NCI-H345 treated with DMSO at 0.1 percent for 48 hours (cell line): ENCODE results near the gene MYBPH.

Experiments used
- DNase-seq: peaks from one replicate; lab custom pipeline; 2025; ENCODE audit not compliant: unreplicated experiment; lab: John Stamatoyannopoulos, UW

Gene MYBPH

DNA sequence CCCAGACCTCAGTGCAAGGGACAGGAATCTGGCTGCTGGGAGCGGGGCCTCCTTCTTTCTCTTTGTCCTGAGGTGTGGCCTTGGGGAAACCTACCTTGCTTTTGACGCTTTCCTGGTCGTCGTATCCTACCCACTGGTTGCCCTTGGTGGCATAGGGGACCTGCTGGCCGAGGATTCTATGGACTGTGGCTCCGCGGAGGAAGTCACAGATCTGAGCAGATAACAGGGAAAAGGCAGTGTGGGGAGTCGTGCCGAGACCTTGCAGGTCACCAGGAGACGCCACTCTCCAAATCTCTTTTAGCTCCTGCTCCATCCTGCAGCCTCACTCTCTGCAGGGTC, 4.0 kb upstream of the MYBPH start:
- no peak for DNase-seq

DNA sequence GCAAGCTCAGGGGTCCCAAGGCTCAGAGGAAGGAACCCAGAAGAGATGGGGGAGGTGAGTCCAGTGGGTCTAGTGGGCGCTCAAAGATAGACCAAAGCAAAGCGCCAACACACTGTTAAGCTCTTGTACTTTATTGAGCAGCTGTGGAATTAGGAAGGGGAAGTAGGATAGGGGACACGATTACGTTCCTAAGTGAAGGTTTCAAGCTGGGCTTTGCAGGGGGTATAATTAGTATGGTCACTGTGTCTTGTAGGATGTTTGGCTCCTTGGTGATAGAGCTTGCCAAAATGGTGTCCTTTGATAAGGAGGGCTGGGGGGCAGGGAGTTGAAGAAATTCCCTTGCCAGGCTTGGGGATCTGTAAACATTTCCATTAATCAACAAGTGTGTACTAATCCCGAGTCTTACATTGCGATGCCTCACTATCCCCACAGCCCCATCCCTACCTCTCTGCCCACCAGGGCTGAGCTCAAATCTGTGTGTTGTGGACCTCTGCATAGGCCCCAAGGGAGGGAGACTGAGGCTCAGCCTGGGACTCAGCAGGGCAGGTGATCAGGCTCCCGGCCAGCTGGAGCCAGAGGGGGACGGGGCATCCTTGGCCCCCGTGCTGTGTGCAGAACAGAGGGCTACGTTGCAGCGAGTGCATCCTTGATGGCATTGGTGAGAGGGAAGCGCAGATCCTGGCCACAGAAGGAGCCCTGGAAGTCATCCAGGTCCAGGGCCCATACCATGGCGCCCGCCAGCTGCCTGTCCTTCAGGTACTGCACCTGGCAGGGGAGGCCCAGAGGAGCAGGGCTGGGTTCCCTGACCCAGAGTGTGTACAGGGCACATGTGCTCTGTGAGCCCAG, 3.4 kb upstream of the MYBPH start:
- no peak for DNase-seq

DNA sequence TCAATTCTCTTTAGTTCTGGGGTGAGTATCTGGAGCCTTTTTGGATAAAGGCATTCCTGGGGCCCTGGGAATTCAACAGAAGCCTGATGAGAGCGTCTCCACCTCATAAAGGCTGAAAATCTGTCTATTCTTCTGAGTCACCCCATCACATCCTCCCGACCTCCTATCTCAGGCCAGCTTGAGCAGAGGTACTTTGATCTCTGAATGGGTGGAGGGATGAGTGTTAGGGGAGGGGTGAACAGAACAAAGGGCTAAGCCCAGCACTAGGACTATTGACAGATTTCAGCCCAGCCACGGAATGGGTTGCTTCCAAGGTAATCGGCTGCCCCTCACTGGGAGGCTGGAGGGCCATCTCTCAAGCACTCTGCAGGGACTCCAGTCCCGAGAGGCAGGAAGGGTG, 2.5 kb upstream of the MYBPH start:
- DNase-seq = no peak

DNA sequence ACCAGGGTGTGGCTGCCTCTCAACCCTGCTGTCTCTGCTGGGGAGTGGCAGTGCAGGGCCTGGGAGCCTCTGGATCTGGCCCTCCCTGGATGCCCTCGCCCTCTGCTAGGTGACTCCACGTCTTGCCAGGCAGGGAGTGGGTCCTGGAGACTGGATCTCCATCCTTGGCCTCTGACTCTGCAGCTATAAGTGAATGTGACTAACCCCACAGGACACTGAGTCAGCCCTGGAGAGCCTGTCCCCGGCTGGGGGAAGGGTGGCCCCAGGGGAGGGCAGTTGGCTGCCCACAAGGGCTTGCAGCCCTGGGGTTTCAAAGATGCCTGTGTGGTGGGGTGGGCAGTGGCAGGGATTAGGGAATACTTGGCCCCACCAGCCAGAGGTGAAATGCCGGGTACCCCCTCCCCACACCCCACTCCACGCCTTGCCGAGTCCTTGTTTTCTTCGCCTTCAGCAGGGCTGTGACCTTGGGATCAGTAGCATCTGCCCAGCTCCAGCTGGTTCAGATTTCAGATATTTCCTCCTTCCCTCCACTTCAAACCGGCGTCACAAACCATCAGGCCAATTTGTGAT, 1.9 kb upstream of the MYBPH start:
- DNase-seq = no peak

DNA sequence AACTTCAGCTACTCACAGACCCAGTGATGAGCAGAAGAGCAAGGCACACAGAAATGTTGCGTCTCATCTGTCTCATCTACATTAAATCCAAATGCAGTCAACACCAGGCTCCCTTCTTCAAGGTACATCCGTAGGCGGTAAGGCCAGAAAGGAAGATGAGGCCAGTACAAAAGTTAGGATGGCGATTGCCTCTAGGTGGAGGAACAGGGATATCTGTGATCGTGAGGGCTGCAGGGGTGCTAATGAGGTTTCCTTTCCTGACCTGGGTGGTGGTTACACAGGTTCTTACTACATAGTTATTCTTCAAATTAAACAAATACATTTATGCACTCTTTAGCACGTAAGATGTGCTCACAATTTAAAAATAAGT, 1.4 kb upstream of the MYBPH start:
- DNase-seq = no peak

DNA sequence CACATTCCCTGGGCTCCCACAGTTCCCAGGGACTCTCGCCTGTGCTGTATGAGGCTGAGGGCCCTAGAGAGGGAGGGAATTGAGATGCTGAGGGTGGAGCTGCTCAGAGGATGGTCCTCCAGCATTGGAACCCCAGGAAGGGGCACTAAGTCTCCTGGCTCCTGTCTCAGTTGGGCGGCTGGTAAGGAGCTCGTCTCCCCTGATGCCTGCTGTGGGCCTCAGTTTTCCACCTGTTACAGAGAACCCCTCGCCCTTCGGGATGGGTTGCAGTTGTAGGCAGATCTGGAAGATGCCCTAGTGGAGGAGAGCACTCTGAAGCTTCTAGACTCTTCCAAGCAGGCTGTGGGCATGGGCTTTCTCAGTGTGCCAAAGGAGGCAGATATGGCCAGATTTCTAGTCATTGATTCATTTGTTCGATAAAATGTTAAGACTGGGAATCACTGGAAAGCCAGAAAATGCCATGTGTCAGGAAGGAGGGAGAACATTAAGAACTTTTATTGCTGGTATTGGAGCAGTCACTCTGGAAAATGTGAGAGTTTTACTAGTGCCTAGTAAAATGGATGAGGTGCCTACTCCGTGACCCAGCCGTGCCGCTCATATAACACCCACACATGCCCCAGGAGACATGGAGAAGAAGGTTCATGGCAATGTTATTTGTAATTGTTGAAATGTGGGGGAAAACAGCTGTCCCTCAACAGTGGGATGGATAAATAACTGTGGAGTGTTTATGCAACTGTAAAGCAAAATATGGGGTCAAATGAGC, 828 bp upstream of the MYBPH start:
- DNase-seq = no peak

DNA sequence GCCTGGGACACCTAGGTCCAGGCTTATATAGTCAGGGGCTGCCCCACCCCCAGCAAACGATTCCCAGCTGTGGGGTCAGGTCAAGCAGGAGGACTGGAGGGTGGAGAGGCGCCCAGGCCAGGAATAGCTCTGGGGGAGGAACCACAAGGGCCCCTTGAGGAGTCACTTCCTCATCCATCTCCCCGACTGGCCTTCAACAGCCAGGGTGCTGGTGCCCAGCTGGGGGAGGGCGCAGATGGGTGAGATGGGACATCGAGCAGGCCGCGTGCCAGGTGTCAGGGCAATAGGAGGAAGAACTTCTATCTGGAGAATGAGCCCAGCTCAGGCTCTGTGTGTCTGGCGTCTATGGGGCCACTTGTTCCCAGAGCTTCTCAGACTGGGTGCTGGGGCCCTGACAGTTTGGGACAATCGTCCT, 208 bp upstream of the MYBPH start:
- DNase-seq = no peak

DNA sequence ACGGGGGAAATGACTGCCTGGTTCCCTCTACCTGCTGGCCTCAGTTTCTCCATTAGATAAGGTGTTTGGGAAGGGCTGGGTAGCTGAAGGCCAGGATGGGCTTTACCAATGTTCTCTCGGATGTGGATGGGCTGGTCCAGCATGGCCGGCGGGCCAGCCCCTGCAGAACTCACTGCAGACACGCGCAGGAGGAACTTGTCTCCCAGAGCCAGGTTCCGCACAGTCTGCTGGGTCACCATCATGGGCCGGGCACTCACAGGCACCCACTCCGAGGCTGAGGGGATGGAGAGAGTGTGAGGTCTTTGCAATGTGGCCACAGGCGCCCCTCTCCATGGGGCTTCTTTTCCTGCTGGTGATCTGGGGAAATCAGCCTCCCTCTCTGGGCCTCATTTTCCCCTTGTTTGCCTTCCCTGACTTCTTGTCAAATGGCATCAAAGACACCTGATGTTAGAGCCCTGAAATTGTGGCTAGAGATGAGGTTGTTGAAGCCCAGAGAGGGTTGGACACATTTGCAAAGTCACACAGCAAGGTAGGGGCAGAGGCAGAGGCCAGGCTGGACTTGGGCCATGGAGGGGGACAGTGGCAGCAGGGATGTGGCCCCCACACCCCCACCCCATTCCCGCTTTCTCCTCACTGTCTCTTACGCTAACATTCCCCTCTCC, 1.2 kb downstream of the MYBPH start:
- DNase-seq = no peak

DNA sequence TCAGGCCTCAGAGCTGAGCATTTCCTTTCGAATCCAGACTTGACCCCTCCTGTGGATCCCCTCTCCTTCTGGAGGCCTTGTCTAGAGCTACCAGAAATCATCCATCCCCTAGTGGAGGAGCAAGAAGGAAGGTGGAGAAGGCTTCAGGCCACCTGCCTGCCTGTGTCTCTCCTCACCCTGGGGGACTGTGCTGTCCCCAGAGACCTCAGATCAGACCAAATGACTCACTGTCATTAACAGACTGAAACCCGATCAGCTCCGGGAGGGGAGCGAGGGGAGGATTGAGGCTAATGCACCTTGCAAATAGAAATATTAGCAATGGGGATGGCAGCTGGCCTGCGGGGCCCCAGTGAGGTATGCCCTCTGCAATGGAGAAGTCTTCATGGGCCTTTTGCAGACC, 2.1 kb downstream of the MYBPH start:
- DNase-seq = no peak

DNA sequence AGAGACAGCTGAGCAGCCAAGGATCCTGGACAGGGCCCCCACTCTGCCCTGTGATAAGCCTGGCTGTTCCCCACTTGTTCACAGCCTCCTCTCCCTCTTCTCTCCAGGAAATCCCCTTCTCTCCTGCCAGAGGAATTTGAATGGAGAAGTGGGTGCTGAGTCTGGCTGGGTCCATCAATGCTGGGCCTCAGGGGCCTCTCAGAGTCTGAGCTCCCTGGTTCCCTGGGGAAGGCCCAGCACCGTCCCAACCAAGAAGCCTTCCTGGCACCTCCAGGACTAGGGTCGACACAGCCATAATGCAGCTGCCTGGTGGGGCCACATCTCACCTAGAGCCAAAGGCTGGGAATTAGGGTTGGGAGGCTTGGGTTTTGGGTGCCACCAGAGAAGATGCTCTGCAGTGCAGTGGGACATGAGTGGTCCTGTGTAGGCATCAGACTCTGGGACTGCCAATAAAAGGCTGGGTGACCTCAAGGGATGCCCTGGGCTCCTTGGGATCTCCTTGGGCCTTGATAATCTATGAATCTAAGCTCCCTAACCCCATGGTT, 2.5 kb downstream of the MYBPH start:
- DNase-seq = no peak

DNA sequence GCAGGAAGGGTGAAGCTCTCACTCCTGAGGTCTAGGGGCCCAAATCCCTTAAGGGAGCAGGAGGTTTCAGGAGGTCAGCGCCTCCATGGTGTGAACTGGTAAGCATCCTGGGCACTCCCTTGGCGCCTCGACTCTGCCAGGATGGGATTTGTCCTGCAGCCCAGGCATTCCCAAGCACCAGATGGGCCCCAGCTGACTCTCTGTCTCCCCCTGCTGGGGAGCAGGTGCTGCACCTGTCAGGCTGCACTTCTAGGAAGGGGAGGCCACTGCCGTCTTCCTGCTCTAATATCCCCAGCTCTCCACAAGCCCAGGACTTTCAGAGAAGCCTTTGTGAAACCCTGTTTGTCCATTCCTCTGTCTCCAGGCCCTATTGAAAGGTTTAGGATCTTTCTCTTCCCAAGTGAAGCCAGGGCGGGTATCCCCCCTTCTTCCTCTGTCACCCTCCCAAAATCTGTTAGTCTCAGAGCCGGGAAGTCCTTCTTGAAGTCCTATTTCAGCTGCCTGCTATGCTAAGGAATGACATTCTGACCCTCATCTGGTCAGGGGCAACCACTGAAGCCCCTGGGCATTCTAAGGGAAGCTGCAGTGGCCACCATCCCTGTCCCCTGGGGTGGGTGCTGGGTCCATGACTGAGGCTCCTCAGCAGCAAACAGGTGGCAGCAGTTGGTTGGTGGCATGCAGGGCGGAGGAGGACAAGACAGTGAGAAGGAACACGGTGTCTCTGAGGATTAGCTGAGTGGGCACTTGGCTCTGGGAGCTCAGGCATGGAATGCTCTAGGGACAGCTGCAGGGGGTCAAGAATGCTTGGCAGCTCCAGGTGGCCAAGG, 3.2 kb downstream of the MYBPH start:
- peak; percentile 37 for DNase-seq

DNA sequence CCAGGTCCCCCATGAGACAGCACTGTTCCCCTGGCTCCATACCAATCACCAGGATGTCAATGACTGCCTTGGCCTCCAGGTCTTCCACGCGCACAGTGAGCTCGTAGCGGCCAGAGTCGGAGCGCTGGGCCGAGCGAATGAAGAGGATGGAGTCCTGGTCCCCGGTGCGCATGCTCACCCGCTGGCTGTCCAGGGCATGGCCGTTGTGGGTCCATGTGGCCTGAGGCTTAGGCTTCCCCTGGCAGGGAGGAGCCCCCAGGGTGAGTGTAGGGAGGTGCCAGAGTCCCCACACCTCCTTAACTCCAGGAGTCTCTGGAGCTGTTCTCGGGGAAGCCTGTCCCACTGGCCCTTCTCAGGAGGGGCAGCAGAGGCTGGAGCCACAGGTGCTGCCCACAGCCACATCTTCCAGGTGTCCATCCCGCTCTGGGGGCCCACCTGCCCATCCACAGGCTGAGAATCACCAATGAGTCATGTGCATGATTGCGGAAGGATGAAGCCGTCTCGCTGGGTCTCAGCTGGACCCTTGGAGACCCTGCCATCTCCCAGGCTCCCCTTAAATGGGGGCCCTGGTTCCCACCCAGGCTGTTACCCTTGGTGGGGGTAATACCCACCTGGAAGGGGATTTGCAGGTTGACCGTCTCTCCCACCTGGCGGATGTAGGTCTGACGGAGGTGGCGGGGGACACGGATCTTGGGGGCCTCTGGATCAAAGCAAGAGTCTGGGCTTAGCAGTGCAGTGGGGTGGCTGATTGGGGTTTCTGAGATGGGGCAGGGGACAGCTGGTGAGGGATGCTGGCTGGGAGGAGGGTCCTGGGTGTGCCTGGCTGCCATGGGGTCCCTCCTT, 4.1 kb downstream of the MYBPH start:
- no peak for DNase-seq

DNA sequence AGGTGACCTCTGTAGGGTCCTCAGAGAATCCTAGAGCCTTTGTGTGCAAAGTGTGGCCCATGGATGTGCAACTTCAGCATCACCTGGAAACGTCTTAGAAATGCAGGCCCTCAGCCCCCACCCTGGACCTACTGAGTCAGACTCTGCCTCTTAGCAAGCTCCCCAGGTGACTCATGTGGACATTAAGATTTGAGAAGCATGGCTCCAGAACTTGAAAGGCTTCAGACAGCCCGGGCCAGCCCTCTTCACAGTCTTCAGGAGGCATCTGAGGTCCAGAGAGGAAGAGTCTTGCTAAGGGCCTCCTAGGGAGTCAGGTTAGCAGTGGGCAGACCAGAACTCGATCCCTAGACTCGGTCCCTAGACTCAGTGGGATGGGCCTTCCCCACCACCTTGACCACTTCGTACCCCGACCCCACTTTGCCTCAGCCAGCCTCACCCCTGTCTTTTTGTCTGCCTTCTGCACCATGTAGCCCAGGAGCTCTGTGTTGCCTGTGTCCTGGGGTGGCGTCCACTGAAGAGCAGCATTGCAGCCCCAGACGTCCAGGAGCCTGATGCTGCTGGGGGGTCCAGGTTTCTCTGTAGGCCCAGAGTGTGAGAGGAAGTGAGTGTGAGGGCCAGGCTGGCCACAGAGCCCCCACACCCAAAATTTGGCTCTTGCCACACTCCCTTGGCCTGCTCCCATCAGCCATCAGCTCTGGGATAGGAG, 4.8 kb downstream of the MYBPH start:
- DNase-seq = no peak

DNA sequence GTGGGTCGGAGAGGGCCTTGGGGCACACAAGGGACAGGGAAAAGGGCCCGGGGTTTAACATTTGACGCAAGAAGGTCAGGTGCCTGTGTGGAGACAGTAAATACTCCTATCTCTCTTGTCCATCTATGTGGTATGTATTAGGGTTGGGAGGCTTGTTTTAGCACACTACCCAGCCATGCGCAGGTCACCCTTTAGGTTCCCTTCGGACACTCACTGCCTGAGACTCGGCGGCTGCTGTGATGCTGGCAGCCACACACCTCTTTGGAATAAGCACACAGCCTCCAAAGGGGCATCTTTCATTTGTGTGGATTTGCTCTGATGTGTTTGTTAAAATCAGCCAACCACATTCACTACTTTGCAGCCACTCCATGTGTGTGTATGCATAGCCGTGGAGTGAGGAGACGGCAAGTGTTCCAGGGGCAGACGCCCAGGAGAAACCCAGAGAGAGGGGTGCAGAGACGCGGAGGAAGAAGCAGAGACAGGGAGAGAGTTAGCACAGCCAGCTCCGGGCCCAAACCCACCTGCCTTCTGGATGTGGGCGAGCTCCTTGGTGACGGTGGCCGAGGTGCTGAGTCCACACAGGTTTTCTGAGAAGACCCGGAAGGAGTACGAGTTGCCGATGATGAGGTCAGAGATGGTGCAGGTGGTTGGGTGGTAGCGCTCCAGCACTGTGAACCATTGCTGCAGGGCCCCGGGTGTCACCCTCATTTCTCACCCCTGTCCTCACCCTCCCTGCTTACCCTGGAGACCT, 5.7 kb downstream of the MYBPH start:
- no peak for DNase-seq

DNA sequence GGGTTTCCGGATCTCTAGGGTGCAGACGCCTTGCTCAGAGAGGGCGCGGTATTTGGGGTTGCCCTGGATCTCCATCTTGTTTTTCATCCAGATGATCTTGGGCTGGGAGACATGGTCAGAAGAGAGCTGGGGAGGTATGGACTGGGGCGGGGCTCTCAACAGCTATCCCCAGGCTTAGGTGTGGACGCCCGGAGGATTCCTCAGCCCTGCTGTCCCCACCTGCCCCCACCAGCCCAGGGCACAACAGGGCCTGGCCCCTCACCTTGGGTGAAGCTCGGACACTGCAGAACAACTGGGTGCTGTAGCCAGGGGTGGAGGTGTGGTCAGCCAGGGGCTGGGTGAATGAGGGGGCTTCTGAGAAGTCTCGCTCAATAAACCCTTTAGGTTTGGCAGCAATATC, 6.6 kb downstream of the MYBPH start:
- no peak for DNase-seq

DNA sequence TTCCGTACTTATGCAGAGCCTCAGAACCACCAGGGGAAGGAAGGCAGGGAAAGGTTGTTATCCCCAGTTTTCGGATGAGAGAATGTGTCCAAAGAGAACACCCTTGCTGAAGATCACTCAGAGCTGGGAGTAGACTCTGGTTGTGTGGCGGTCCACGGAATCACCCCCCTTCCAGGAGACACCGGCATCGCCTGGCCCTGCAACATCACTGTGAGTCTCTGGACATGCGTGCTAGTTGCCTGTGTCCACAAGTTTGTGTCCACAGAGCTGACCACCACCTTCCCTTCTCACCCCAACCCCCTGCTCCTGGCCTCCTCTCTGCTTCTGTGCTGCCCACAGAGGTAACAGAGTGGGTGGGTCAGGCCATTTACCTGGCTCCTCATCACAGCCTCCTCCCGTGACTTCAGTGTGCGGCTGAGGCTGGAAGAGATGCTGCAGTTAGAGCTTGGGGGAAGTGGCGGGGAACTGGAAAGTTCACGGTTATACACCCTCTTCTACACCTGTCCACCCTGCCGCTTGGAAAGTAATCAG, 7.3 kb downstream of the MYBPH start:
- DNase-seq = no peak

DNA sequence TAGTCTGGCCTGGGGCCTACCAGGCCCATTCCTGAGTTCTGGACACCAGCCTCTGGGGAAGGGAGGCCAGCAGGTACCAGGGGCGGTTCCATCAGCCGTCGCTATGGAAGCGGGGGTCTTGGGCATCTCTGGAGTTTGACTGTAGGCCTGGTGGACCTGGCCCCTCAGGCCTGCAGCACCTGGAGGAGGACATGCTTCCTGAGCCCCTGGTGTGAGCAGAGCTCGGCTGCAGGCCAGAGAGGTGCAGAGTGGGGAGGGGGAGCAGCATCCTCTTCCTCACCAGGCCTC, 7.8 kb downstream of the MYBPH start:
- DNase-seq = no peak
